Right cardiac atrium (tissue), 5 donors: ENCODE measurements around the gene SCAPER. TPM values are rescaled to one million over a fixed set of nuclear protein-coding genes. Genes with fewer than 3 reads are reported as not detected.

Source experiments
- ATAC-seq, 2 donors: fragments of 200-7000 bp; cut with Tn5 transposase; one replicate each; pipeline versions ENCODE4 v1.8.0 to v1.9.1; 2020; ENCODE audit warnings: moderate library complexity in 2 of 2, mild to moderate bottlenecking in 1 of 2
- DNase-seq, 3 donors: peaks; one replicate each; pipeline ENCODE4 v3.0.0-alpha.2; 2020
- H3K27ac ChIP-seq: one replicate; pipeline ENCODE4 v1.5.1; 2013; ENCODE audit warnings: mild to moderate bottlenecking, low read length, control low read depth, moderate library complexity
- H3K27me3 ChIP-seq: one replicate; pipeline ENCODE4 v1.6.1; 2013; ENCODE audit not compliant: control insufficient read depth, insufficient read depth
- H3K4me1 ChIP-seq: one replicate; pipeline ENCODE4 v1.6.1; 2013; ENCODE audit warnings: low read length; ENCODE audit not compliant: control insufficient read depth, insufficient read depth
- H3K4me3 ChIP-seq: one replicate; pipeline ENCODE4 v1.5.1; 2013; ENCODE audit warnings: low read length, control low read depth
- H3K9me3 ChIP-seq: one replicate; pipeline ENCODE4 v1.6.1; 2013; ENCODE audit warnings: low read length; ENCODE audit not compliant: control insufficient read depth
- WGBS: extraction: QIAGEN DNeasy Blood & Tissue Kit; methylation state at CpG from one replicate; pipeline ENCODE4 v1.1.7; 2013; 5-methylcytosine and 5-hydroxymethylcytosine counted together
- intact Hi-C, 4 donors: fragments of 100-400 bp; cut with DNase I; formaldehyde crosslinking; loops; one replicate each; pipeline versions ENCODE4 v1.11.0 to v1.14.0; 2022 to 2023
- polyA plus RNA-seq: library from polyadenylated mRNA; stranded (reverse); fragments of 200-250 nt; gene quantifications from one replicate; pipeline ENCODE4 v1.2.3, GENCODE V29; 2013
- total RNA-seq, 4 donors: library from RNA; stranded (reverse); fragmentation: NEBNext Ultra II Directional; extraction: Animal tissue kit (Norgen Biotek cat#: 25700); gene quantifications; one replicate each; pipeline ENCODE4 v1.2.1, GENCODE V29; 2021
- donor health status: healthy with polysubstance abuse.
- donor health status: DM: no; HTN: yes; CAD: no.
- donor health status: DM: no; HTN: no; CAD: no.
- donor health status: DM: no; HTN: yes; CAD: no; lungs with severe emphysema.
- donor health status: DM: yes; HTN: yes; CAD: no.

SCAPER gene
- total and polyA plus RNA-seq, 5 donors = 16.3 to 43.5 (median 36.3) TPM

DNA sequence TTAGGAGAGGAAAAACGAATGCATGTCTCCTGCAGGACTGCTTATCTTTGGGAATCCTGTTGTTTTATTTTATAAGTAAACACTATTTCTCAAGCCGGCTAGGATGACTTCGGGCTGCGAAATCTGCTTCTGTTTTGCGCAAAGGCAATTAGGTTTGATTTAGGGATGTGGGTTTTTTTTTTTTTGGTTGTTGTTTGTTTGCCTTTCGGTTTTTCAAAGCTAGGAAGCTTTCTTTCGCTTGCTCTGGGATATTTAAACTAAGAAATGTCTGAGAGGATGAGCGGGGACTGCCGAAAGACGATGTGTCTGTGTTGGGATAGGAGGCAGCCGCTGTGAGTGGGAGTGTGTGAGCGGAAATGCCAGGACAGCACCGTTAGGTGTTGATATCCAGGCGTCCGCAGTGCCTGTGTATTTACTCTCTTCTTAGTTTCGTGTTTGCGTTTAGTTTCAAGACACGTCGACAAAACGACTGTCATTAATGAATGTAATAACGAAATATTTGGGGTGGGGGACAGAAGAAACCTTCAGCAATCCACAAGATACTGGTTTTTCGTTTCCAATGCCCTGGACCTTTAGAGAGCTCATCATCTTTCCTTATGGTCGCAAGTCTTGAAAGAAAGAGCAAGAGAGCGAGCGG is 568.0 kb downstream of the SCAPER start:
- no peak for ATAC-seq
- H3K4me1 ChIP-seq = peaks cover 7% of the 10 kb centered on the region
- DNase-seq = no peak
- H3K27me3 ChIP-seq = no peaks in the 10 kb centered on the region
- H3K4me3 ChIP-seq = no peak overlapping the region
- no peak overlapping the region for H3K27ac ChIP-seq
- 7% methylated on average over 25 of the region's 25 CpGs for WGBS
- H3K9me3 ChIP-seq = no peaks in the 10 kb centered on the region
- intact Hi-C loops = loop anchor here in 1 of 4 donors (10.0 kb wide), 1 partner anchor 102 kb away; no protein-coding TSS in a partner anchor

DNA sequence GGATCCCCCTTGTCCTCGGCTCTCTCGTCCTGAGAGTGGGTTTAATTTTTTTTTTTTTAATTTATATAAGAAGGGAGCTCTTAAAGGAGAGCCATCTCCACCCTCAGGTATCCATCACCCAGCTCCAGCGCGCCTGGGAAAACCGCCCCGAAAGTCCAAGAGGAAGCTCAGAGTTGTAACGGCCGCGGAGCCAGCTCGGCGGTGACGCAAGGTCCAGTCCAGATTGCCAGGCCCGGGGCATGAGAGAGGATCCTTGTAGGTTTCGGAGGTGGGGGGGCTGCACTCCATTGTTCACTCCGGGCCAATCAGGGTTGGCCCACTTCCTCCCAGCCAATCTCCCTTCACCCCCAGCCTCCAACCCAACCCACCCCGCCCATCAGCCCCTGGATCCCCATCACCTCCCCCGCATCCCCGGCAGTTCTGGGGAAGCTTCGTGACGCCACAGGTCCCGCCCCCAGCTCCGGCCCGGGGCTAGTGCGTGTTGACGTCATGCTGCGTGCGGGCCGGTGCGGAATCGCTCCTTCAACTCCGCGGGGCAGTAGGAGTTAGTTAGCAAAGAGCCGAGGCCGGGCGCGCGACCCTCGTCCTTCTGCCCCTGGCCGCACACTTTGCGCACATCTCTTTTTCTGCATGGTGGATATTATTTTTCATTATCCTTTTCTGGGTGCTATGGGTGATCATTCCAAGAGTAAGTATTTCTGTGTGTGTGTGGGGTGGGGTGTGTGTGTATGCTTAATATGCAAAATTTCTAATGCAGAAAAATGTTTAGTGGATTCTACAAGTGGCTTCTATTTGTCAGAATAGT is 568.7 kb downstream of the SCAPER start, which contains the start of gene ISL2:
TSS of gene ISL2 (plus strand) at position 520 of the 805 bp plus-strand sequence. CDS start at position 631, 111 bp downstream.
- H3K4me1 ChIP-seq = peaks cover 5% of the 10 kb centered on the region
- H3K4me3 ChIP-seq = peak within 1 kb of the TSS; percentile 12
- H3K9me3 ChIP-seq = no peaks in the 10 kb centered on the region
- DNase-seq (peak; percentile 53 to 78 (median 69)), ATAC-seq (peak in 1 of 2 donors; percentile 19)
- no peaks in the 10 kb centered on the region for H3K27me3 ChIP-seq
- WGBS = 5% methylated on average over 40 of the region's 40 CpGs
- intact Hi-C loops = loop anchor here in 1 of 4 donors (10.0 kb wide), 1 partner anchor 102 kb away; no protein-coding TSS in a partner anchor
- H3K27ac ChIP-seq = no peak within 1 kb of the TSS

DNA sequence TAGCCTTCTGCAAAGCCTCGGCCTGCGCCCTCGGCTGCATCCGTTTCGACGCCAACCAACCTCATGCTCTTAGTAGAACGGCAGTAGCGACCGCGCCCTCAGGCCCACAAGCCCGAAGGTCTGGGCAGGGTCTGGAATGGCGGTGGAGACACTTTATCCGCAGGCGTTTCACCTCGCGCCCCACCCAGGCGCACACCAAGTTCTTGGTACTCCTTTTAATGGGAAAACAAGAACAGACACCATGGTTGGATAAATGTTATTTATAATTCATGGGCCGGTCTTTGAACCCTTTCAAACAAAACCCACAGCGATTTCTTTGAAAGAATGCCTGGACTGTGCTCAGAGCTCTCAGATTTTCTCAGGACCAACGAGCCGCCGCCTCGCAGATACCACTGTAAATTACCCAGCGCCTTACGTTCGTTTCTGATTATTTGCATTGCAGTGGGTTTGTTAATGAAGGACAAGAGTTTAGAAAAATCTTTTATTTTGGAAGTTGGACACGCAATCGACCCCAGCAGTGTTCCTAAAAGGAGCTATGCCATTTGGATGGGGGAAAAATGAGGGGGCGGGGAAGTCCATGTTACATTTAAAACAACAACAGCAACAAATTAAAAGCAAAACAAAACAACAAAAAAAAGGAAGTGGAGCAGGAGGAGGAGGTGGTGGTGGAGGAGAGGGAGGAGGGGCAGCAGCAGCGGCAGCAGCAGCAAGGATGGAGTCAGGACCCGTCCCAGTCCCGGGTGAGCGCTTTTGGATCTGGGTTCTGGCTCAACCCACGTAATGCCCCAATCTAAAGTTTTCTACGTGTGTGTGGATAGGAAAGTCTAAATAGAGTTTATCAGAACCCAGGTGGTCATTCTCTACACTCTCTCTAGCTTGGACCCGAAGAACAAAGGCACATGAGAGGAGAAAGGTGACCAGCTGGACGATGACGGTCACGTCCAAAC is 569.6 kb downstream of the SCAPER start:
- H3K27ac ChIP-seq = no peak overlapping the region

DNA sequence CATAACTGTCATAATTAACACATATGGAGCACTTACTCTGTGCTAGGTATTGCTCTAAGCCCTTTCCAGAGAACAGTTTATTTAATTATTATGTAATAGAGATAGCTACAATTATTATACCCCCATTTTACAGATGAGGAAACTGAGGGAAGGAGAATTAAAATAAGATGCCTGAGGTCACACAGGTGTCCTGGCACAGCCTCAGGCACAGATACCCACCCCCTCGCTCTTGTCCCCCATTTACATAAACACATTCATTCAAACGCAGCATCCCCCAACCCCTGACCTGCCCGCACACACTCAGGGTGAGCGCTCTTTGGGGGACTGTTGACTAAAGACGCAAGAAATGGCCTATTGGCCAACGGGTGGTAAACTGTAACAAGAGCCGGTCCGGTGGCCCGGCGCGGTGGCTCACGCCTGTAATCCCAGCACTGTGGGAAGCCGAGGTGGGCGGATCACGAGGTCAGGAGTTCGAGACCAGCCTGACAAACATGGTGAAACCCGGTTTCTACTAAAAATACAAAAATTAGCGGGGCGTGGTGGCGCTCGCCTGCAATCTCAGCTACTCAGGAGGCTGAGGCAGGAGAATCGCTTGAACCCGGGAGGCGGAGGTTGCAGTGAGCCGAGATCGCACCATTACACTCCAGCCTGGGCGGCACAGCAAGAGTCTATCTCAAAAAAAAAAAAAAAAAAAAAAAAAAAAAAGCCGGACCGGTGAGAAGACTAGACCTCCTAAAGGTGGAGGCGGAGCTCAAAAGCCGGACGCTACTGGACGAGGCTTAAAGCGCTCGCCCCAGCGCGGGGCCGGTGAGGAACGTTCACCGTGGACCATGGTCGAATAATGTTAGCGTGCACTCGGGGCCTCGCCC is 570.5 kb downstream of the SCAPER start:
- no peak for DNase-seq
- no peaks in the 10 kb centered on the region for H3K27me3 ChIP-seq
- H3K27ac ChIP-seq = no peak overlapping the region
- H3K4me3 ChIP-seq = no peak overlapping the region
- intact Hi-C loops = loop anchor here in 2 of 4 donors (5.0 to 10.0 kb wide), 2 partner anchors 100 to 147 kb away; no protein-coding TSS in a partner anchor
- no peak for ATAC-seq
- no peaks in the 10 kb centered on the region for H3K9me3 ChIP-seq
- 17% methylated on average over 44 of the region's 44 CpGs for WGBS
- H3K4me1 ChIP-seq = peaks cover 2% of the 10 kb centered on the region

More for the DNA sequence above, 569.6 kb downstream of the SCAPER start:
- H3K4me1 ChIP-seq = peaks cover 3% of the 10 kb centered on the region
- WGBS = 8% methylated on average over 39 of the region's 39 CpGs
- ATAC-seq (no peak), DNase-seq (no peak)
- H3K4me3 ChIP-seq = no peak overlapping the region
- intact Hi-C loops = loop anchor here in 1 of 4 donors (10.0 kb wide), 1 partner anchor 101 kb away; no protein-coding TSS in a partner anchor
- H3K27me3 ChIP-seq = no peaks in the 10 kb centered on the region
- no peaks in the 10 kb centered on the region for H3K9me3 ChIP-seq

DNA sequence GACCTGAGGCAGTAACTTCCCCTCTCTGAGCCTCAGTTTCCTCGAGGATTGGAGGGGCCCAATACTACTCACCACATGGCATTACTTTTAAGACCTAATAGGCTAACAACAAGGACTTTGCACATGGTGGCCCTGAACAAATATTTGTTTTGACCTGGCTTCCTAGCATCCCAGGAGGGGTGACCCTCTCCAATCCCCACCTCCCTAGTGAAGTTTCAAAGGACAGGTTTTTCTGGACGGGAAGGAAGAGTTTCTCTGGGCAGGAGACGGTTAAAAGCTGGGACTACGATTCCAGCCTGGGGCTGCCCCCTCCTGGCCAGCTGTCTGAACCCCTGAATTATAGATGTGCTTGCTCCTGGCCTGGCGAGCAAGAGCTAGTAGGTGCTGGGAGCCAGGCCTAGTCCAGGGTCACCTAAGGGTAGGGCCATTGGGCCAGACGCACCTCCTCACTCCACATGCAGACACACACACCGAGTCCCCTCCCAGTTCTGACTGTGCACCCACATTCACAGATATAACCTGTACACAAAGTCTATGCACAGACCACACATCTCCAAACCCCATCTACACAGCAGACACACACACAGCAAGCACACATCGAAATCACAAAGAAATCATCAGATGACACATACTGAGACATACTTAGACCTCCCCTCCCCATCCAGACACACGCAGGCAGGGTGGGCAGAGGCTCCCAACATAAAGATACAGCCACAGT is 571.3 kb downstream of the SCAPER start:
- Histone ChIP-seq H3K4me3 (no peak overlapping the region), H3K4me1 (peaks cover 2% of the 10 kb centered on the region), H3K9me3 (no peaks in the 10 kb centered on the region), H3K27me3 (no peaks in the 10 kb centered on the region), H3K27ac (no peak overlapping the region)
- intact Hi-C loops = loop anchor here in 2 of 4 donors (5.0 to 10.0 kb wide), 2 partner anchors 99 to 147 kb away; no protein-coding TSS in a partner anchor
- WGBS = 48% methylated on average over 9 of the region's 9 CpGs
- DNase-seq = no peak
- ATAC-seq = peak in 1 of 2 donors; percentile 21

DNA sequence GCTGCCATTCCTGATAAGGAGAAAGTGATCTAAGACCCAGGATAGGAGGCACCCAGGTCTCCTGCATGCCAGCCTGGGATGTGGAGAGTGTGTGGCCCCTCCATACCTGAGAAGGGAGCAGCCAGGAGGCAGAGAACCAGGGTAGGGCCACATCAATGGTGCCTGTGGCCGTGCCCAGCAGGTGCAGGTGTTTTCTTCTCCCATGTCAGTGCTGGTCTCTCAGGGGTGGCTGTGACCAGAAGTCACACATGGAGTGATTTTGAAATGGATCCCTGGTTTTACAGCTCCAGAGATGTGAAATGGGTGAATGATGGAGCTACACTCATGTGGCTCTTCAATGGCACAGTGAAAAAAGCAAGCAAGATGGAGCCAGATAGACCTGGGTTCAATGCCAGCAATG is 571.8 kb downstream of the SCAPER start:
- ATAC-seq (no peak), DNase-seq (no peak)
- no peaks in the 10 kb centered on the region for H3K9me3 ChIP-seq
- H3K27ac ChIP-seq = no peak overlapping the region
- intact Hi-C loops = loop anchor here in 2 of 4 donors (5.0 to 10.0 kb wide), 2 partner anchors 99 to 146 kb away; no protein-coding TSS in a partner anchor
- peaks cover 2% of the 10 kb centered on the region for H3K4me1 ChIP-seq
- WGBS = 95% methylated on average over 1 of the region's 1 CpG
- no peak overlapping the region for H3K4me3 ChIP-seq
- H3K27me3 ChIP-seq = no peaks in the 10 kb centered on the region

DNA sequence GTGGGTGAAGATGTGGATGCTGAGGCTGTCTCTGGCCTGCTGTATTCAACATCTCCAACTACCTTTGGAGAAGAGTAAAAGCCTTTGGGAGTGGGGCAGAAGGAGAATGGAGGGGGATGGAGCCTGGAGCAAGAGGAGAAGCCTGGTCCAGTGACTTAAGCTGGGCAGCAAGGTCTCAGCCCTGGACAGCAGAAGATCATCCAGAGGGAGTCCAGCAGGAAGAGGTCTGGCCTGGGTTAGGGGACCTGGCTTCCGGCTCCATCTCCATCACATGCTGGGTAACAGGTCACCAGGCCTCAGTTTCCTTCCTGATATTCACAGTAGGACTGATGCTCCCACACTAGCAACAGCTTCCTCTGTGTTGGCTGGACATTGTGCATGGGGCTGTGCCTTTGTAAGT is 572.3 kb downstream of the SCAPER start:
- no peaks in the 10 kb centered on the region for H3K27me3 ChIP-seq
- 84% methylated on average over 1 of the region's 1 CpG for WGBS
- H3K4me3 ChIP-seq = no peak overlapping the region
- DNase-seq = no peak
- intact Hi-C loops = loop anchor here in 2 of 4 donors (5.0 to 10.0 kb wide), 2 partner anchors 98 to 145 kb away; no protein-coding TSS in a partner anchor
- H3K27ac ChIP-seq = no peak overlapping the region
- no peak for ATAC-seq
- H3K9me3 ChIP-seq = no peaks in the 10 kb centered on the region
- peaks cover 2% of the 10 kb centered on the region for H3K4me1 ChIP-seq

DNA sequence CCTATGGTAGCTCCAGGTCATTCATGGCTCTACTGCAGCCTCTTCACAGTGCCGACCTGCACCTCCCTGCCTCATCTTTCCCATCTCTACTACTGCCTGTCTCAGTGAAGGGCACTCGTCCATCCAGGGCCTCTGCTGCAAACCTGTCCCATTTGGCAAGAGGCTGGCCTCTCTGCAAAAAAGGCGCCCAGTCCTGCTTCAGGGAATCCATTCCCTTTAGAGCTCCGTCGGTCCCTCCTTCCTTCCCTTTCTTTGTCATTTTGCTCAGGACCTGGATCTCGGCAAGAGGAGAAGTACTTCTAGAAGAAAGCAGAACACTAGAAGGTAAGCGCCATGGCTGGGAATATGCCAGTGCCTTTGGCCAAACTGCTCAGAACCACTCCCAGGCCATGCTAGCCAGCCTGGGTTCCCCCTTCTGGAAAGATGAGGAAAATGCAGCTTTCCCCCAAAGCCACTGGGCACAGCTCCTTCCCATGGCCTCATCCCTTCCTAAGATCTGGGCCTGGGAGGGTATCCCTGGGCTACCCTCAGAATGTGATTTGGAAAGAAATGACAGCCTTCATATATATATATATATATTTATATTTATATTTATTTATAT is 575.0 kb downstream of the SCAPER start:
- H3K27me3 ChIP-seq = no peaks in the 10 kb centered on the region
- H3K4me3 ChIP-seq = no peak overlapping the region
- ATAC-seq (peak; percentile 80 to 85), DNase-seq (peak; percentile 62 to 80 (median 75))
- 66% methylated on average over 7 of the region's 7 CpGs for WGBS
- H3K9me3 ChIP-seq = no peaks in the 10 kb centered on the region
- intact Hi-C loops = loop anchor here in 2 of 4 donors (5.0 to 10.0 kb wide), 2 partner anchors 95 to 143 kb away; no protein-coding TSS in a partner anchor
- H3K4me1 ChIP-seq = peaks cover 2% of the 10 kb centered on the region
- H3K27ac ChIP-seq = no peak overlapping the region

DNA sequence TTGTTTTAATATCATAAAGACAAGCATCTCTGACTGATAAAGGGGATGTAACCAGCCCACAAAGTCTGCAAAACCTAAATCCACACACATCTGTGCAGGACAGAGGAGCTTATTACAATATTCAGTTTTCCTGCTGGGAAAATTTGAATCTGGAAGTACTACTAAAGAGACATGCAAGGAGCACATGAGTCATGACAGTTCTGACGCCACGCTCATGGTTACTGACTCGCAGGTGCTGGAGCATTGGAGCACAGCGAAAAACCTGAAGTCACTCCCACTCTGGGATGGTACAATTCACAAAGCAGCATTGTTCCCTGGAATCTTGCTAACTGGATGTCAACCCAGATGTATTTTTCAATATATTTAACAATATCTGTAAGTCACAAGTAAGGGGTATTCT is 576.2 kb downstream of the SCAPER start:
- H3K4me3 ChIP-seq = no peak overlapping the region
- no peaks in the 10 kb centered on the region for H3K4me1 ChIP-seq
- 80% methylated on average over 4 of the region's 4 CpGs for WGBS
- no peaks in the 10 kb centered on the region for H3K27me3 ChIP-seq
- intact Hi-C loops = loop anchor here in 1 of 4 donors (5.0 kb wide), 1 partner anchor 142 kb away; no protein-coding TSS in a partner anchor
- DNase-seq = no peak
- no peak overlapping the region for H3K27ac ChIP-seq
- no peak for ATAC-seq
- H3K9me3 ChIP-seq = no peaks in the 10 kb centered on the region
